GM23338 (cell line): ENCODE results near the gene PTPRF.

Experiments used
- CREB1 ChIP-seq: fragments of 250-450 bp; sonication (Bioruptor Pico); IDR thresholded peaks from 2 replicates; pipeline ENCODE4 v1.5.0; 2020; ENCODE audit warnings: low read depth, mild to moderate bottlenecking, moderate library complexity
- CTCF ChIP-seq, 2 experiments: fragments of 200-600 bp in 1 of 2; sonication (generic) in 1 of 2; conservative IDR thresholded peaks; 2 replicates each; pipeline versions ENCODE4 v1.5.1 to v1.6.1; 2016 to 2017; ENCODE audit warnings: antibody characterized with exemption in 2 of 2, low read depth in 2 of 2, mild to moderate bottlenecking in 2 of 2, moderate library complexity in 1 of 2
- EZH2 ChIP-seq: fragments of 200-600 bp; sonication (generic); IDR thresholded peaks from one replicate; pipeline ENCODE4 v1.8.0; 2017; ENCODE audit warnings: antibody characterized with exemption, mild to moderate bottlenecking, low read depth; ENCODE audit not compliant: unreplicated experiment
- EZH2phosphoT487 ChIP-seq: fragments of 200-600 bp; sonication (generic); IDR thresholded peaks from one replicate; pipeline ENCODE4 v1.8.1; 2018; ENCODE audit warnings: antibody characterized with exemption; ENCODE audit not compliant: unreplicated experiment
- NANOG ChIP-seq: IDR thresholded peaks from 2 replicates; pipeline ENCODE4 v1.6.1; 2016; ENCODE audit warnings: antibody characterized with exemption, borderline replicate concordance
- POLR2AphosphoS5 ChIP-seq: IDR thresholded peaks from 2 replicates; pipeline ENCODE4 v1.6.1; 2016; ENCODE audit warnings: antibody characterized with exemption, low read depth
- REST ChIP-seq: IDR thresholded peaks from one replicate; pipeline ENCODE4 v1.6.1; 2018; ENCODE audit warnings: antibody characterized with exemption; ENCODE audit not compliant: unreplicated experiment
- ZNF114 ChIP-seq: fragments of 250-450 bp; sonication (Bioruptor Pico); IDR thresholded peaks from 2 replicates; pipeline ENCODE4 v1.5.0; 2020; ENCODE audit warnings: mild to moderate bottlenecking, moderate library complexity
- ZNF331 ChIP-seq: fragments of 250-450 bp; sonication (Bioruptor Pico); IDR thresholded peaks from 2 replicates; pipeline ENCODE4 v1.5.0; 2020; ENCODE audit warnings: low read depth, mild to moderate bottlenecking, moderate library complexity

- no peak for TF ChIP-seq POLR2AphosphoS5
- no peak for TF ChIP-seq CTCF (conservative IDR thresholded peaks at IDR 0.05; ENCODE audit: low read depth in 2 of 2)
- no peak for TF ChIP-seq NANOG
- TF ChIP-seq EZH2: no peak
- TF ChIP-seq EZH2phosphoT487: no peak
- no peak for TF ChIP-seq REST
- TF ChIP-seq ZNF331 (CRISPR knock-in tag): no peak
- no peak for TF ChIP-seq ZNF114 (CRISPR knock-in tag)
- no peak for TF ChIP-seq CREB1
Measured at GRCh38 chr1:43614211-43614610, 83.5 kb downstream of the PTPRF start.
